Loucy (cell line): ENCODE measurements around the gene HIVEP1.

Source experiments
- EZH2phosphoT487 ChIP-seq: fragments of 200-600 bp; IDR thresholded peaks from 2 replicates; pipeline ENCODE4 v1.6.1; 2018; ENCODE audit warnings: antibody characterized with exemption, mild to moderate bottlenecking, moderate library complexity, borderline replicate concordance
- TF ChIP-seq, protein P1 (sequence below): fragments of 200-600 bp; sonication (generic); conservative IDR thresholded peaks from 2 replicates; pipeline ENCODE4 v1.5.1; 2014; ENCODE audit warnings: mild to moderate bottlenecking, antibody characterized with exemption, low read length

DNA sequence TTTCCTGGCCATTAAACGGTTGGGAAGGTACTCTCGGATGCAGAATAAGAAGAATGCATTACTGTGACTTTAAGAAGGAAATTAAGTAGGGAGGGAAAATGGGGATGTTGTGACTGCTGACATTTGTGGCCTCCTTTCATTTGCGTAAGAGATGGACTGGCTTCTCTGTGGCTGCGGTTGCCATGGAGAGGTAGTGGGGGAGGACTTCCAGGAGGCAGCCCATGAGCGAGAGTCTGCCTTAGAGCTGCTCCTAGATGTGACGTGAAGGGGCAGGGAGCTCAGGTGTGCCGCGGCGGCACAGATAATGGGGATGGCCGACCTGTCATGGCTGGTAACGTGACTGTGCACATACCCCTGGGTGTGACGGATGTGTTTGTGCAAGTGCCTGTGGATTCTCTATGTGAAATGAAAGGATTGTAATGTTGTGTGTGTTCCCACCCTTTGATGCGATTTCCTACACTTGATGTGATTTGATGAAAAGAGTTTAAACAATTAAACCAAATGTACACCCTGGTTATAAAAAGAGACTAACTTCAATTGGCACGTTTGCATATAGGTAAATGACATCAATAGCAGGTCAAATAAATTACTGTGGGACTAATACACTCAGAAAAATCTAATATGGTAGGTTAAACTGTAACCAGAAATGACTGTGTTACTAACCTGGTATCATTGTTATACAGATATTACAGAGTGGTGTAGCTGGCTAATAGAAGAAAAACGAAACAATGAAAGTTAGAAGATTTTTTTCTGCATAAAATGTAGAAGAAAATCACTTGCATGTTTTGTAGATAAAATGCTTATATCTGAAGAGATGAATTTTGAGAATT, 48.9 kb downstream of the HIVEP1 start:
- TF ChIP-seq, protein P1, sequence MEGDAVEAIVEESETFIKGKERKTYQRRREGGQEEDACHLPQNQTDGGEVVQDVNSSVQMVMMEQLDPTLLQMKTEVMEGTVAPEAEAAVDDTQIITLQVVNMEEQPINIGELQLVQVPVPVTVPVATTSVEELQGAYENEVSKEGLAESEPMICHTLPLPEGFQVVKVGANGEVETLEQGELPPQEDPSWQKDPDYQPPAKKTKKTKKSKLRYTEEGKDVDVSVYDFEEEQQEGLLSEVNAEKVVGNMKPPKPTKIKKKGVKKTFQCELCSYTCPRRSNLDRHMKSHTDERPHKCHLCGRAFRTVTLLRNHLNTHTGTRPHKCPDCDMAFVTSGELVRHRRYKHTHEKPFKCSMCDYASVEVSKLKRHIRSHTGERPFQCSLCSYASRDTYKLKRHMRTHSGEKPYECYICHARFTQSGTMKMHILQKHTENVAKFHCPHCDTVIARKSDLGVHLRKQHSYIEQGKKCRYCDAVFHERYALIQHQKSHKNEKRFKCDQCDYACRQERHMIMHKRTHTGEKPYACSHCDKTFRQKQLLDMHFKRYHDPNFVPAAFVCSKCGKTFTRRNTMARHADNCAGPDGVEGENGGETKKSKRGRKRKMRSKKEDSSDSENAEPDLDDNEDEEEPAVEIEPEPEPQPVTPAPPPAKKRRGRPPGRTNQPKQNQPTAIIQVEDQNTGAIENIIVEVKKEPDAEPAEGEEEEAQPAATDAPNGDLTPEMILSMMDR, result no peak
- no peak for TF ChIP-seq EZH2phosphoT487
